ENCODE results near the gene NUP214. TPM values are rescaled to one million over a fixed set of nuclear protein-coding genes. Genes with fewer than 3 reads are reported as not detected.

The NUP214 gene
- total RNA-seq, 1 donor: 16.4 TPM

DNA sequence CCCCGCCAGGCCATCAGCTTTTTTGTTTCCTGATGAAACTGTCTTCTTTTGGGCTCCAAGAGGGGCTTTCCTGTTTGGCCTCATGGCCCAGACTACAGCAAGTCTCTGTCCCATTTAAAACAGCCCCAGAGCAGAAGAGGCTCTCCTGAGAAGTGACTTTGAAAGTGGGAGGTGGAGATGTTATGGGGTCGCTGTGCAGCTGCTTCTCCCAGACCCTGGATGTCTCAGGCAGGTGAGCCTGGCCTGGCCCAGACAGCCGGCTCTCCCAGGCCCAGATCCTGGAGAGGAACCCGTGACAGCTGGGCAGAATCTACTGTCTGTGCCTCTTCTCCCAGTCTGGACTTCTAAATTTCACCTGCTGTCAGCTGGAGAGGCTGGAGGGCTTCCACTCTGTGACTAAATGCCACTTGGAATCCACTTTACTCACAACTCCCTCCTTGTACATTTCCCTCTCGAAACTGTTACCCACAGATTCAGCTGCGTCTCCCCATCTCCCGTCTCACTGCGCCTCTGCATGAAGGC lies 130.4 kb downstream of the NUP214 start:
- DNase-seq (ENCODE audit: low read depth): no peak
- H3K4me3 ChIP-seq (ENCODE audit: low read depth, low read length): no peak overlapping the region
- TF ChIP-seq, protein P1, sequence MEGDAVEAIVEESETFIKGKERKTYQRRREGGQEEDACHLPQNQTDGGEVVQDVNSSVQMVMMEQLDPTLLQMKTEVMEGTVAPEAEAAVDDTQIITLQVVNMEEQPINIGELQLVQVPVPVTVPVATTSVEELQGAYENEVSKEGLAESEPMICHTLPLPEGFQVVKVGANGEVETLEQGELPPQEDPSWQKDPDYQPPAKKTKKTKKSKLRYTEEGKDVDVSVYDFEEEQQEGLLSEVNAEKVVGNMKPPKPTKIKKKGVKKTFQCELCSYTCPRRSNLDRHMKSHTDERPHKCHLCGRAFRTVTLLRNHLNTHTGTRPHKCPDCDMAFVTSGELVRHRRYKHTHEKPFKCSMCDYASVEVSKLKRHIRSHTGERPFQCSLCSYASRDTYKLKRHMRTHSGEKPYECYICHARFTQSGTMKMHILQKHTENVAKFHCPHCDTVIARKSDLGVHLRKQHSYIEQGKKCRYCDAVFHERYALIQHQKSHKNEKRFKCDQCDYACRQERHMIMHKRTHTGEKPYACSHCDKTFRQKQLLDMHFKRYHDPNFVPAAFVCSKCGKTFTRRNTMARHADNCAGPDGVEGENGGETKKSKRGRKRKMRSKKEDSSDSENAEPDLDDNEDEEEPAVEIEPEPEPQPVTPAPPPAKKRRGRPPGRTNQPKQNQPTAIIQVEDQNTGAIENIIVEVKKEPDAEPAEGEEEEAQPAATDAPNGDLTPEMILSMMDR (IDR thresholded peaks at IDR 0.05; ENCODE audit: insufficient read depth, low read depth, low read length): no peak

DNA sequence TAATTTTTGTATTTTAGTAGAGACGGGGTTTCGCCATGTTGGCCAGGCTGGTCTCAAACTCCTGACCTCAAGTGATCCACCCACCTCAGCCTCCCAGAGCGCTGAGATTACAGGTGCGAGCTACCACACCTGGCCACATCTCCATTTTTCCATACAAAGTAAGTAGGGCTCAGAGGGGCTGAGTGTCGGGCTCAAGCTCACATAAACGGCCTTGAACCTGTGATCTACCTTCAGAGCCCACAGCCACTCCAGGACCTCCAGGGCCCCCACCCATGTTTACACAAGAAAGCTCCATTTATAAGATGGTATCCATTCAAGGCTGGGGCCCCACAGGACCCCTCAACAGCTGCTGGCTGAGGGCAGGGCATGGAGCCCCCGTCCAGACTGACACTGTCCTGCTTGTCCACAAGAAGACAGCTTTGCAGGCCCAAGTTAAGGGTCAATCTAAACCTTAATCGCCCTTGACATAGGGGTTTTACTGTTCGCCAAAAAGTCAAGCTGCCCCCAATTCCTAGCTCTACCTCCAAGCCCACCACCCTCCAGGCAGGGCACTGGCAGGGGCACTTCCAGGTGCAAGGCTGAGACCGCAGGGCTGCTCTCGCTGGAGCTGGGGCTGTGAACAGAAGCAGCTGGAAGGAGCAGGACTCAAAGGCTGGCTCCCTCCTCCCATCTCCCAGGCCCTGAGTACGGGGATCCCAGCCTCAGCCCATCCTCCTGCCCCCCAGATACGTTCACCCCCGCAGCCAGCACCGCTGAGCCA lies 132.1 kb downstream of the NUP214 start:
- TF ChIP-seq, protein P1 (IDR thresholded peaks at IDR 0.05; ENCODE audit: insufficient read depth, low read depth, low read length): no peak
- no peak overlapping the region for H3K4me3 ChIP-seq (ENCODE audit: low read depth, low read length)
- DNase-seq (ENCODE audit: low read depth): no peak

DNA sequence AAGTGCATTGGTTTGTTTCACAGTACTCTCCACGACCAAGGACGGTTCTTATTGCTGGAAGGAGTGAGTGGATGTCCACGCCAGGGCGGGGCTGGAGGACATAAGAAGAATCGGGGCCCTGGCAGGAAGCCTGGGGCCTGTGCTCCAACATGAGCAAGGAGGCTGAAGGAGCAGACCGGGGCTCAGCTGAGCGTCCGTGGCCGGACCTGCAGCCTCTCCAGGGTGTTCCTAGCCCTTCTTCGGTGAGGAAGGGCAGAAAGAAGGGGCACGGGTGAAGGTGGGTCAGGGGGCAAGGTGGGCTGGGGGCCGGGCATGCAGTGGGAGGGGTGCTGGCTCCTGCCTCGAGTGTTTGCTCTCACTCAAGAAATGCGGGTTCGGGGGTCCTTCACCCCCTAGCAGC lies 132.8 kb downstream of the NUP214 start:
- TF ChIP-seq, protein P1 (IDR thresholded peaks at IDR 0.05; ENCODE audit: insufficient read depth, low read depth, low read length): no peak
- DNase-seq (ENCODE audit: low read depth): no peak
- H3K4me3 ChIP-seq (ENCODE audit: low read depth, low read length): no peak overlapping the region

DNA sequence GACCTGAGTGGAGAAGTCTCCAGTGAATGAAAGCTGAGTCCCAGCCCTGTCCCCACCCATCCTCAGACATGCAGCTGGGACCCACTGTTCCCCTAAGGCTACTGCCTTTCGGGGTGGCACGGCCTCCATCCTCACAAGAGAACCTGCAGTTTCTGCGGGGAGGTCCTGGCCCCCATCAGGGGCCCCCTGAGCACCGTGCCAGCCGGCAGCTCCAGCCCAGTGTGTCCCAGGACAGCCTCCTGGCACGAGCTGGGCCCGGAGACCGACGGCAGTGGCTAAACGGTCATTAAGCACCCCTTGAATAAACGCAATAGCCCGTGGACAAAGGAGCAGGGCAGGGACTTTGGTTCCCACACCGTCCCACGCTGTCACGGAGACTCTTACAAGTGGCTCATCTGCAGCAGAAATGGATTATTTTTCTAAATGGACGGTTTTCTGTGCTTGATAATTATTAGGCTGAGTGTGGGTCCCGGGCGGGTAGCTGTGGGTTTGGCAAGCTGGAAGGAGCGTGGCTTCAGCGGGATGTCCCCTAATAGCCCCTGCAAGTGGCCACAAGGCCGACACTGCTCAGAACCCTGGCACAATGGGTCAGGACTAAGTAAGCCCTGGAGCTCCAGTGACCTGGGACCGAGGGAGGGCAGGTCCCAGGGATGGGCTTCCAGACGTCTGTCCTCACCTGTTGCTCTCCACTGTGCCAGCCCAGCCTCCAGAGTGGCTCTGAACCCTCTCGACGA lies 133.5 kb downstream of the NUP214 start:
- no peak overlapping the region for H3K4me3 ChIP-seq (ENCODE audit: low read depth, low read length)
- TF ChIP-seq, protein P1 (IDR thresholded peaks at IDR 0.05; ENCODE audit: insufficient read depth, low read depth, low read length): no peak
- DNase-seq (ENCODE audit: low read depth): no peak

DNA sequence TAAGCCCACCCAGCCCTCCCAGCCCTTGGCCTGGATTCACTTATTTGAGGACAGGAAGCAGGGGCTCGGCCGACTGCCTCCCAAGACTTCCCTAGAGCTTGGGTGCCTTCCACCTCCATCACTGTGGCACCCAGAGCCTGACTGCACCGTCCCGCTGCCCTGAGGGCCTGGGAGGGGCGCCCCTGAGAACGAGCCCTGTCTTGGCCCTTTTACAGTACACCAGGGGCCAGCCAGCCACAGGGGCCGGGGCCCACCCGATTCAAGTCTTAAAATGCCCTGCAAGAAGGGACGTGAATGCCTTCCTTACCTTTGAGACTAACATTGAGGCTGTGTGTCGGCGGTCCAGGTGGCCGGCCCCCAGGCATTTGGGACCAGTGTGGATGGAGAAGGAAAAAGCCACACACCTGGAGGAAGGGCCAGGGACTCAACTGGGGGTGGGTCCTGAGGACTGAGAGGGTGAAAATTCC lies 134.1 kb downstream of the NUP214 start:
- TF ChIP-seq, protein P1 (IDR thresholded peaks at IDR 0.05; ENCODE audit: insufficient read depth, low read depth, low read length): no peak
- no peak for DNase-seq (ENCODE audit: low read depth)
- no peak overlapping the region for H3K4me3 ChIP-seq (ENCODE audit: low read depth, low read length)

DNA sequence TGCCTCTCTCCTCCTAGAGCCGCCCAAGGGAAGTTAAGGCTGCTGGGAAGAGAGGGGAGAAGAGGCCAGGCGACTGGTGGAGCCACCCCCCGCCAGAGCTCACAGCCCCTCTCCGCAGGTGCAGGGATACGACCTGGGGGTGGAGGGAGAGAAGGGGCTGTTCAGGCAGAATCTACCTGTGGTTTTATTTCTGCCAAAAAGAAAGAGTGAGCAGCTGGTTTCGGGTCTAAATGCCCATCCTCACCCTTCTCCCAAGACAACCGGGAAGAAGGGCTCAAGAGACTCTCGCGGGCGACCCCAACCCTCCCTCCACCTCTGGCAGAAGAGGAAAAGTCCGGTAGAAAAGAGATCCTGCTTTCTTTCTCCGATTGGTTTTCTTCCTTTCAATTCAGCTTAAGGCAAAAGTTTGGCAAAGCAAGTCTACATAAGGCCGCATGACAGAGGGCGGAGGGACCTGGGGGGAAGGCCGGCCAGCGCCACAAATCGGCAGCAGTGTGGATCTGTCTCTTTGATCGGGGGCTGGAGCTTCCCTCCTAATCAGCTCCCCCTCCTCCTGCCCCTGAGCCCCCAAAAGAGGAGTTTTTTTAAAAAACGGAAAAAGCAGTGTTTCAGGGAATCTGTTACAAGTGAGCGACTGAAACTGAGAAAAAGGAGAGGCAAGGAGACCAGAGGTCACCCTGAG lies 134.7 kb downstream of the NUP214 start:
- no peak overlapping the region for H3K4me3 ChIP-seq (ENCODE audit: low read depth, low read length)
- no peak for DNase-seq (ENCODE audit: low read depth)
- TF ChIP-seq, protein P1 (IDR thresholded peaks at IDR 0.05; ENCODE audit: insufficient read depth, low read depth, low read length): no peak
